C4-2B (cell line): ENCODE measurements around the gene EIF3CL.
"Not testable (repeated sequence)": the region's sequence is repeated elsewhere in the genome, so short reads cannot be mapped to it uniquely, and the experiment has no call there.

Experiments
- ZFX ChIP-seq: fragments of 450-650 bp; IDR thresholded peaks from 2 replicates; pipeline ENCODE4 v1.6.1; 2017
- TF ChIP-seq, protein P1 (sequence below): fragments of 450-650 bp; conservative IDR thresholded peaks from 2 replicates; pipeline ENCODE4 v1.5.1; 2017; ENCODE audit warnings: mild to moderate bottlenecking

DNA sequence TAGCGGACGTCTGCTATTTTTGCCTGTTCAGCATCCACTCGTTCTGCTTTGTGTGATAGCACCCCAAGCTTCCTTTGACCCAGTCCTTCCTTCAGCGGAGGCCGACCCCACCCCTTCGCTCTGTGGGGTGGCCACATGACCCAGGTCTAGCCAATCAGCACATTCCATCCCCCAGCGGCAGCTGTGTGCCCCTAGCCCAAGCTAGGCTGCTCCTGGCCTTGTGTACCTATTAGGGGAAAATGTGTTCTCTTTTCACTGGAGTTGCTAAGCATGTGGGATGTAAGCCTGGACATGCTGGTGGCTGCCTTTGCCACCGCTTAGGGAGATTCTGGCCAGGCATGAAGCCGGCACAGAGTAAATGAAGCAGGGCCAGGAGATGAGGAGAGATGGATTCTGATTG lies 73.4 kb downstream of the EIF3CL start:
- TF ChIP-seq, protein P1, sequence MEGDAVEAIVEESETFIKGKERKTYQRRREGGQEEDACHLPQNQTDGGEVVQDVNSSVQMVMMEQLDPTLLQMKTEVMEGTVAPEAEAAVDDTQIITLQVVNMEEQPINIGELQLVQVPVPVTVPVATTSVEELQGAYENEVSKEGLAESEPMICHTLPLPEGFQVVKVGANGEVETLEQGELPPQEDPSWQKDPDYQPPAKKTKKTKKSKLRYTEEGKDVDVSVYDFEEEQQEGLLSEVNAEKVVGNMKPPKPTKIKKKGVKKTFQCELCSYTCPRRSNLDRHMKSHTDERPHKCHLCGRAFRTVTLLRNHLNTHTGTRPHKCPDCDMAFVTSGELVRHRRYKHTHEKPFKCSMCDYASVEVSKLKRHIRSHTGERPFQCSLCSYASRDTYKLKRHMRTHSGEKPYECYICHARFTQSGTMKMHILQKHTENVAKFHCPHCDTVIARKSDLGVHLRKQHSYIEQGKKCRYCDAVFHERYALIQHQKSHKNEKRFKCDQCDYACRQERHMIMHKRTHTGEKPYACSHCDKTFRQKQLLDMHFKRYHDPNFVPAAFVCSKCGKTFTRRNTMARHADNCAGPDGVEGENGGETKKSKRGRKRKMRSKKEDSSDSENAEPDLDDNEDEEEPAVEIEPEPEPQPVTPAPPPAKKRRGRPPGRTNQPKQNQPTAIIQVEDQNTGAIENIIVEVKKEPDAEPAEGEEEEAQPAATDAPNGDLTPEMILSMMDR = not testable (repeated sequence)
- TF ChIP-seq ZFX = not testable (repeated sequence)
